Activated T-cell treated with anti-CD3 and anti-CD28 coated beads for 4 hours (primary cell): ENCODE results near the gene EHMT2.
A peak's percentile ranks its signal among the peaks of the same experiment; 100 is the strongest.
"Not testable (repeated sequence)": the region's sequence is repeated elsewhere in the genome, so short reads cannot be mapped to it uniquely, and the experiment has no call there.

Source experiments
- DNase-seq: peaks from one replicate; pipeline ENCODE4 v3.0.0-alpha.2; 2020

The EHMT2 gene

DNA sequence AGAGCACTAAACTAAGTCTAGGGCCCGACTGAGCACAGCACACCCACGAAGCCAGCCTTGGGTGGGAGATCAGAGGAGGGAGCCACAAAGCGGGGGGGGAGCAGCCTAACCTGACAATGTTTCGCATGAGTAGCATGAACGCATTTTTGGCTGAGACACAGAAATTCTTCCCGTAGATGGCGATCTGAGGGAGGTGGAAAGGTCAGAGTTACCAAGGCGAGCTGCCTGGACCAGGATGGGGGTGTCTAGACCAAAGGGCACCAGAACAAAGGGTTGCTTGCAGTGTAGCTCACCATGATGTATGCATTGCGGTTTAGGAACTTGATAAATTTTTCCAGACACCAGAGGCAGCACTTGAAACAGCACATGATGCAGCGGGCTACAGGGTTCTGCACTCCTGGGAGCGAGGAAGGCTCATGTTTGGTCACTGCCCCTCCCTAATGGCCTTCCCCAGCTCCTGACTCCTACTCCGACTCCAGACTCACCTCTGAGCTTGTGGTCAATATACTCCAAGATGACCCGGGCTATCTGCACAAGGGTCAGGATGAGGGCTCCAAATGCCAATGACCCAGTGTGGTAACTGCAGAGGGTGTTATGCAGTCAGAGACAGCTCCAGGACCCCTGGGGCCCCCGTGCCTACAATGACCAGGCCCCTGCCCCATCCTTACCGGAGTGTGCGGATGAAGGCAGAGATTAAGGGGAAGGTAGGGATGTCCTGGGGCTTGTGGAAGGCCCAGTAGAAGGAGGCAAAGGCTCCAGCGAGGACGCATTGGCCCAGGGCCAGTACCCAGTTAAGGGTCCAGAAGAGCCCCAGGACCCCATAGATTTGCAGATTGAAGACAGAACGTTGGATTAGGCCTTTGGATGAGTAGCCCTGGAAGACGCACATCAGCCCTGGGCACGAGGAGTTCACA is 32.0 kb downstream of the EHMT2 start:
- DNase-seq, result no peak

DNA sequence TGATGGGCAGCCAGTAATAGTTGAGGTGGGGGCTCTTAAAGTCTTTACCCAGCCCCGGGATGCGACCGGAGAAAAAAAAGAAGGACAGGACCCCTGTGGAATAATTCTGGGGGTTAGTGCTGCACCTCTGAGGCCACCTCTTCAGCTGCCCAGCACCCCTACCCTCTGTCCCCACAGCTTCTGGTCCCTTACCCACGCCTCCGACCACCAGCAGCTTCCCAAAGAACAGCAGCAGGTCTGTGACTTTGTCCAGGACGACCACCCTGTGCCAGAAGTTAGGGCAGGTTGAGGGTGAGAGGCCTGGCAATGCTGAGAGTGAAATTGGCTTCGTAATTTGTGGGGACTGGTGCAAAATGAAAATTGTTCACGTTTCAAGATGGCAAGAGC is 32.7 kb downstream of the EHMT2 start:
- DNase-seq, result no peak

DNA sequence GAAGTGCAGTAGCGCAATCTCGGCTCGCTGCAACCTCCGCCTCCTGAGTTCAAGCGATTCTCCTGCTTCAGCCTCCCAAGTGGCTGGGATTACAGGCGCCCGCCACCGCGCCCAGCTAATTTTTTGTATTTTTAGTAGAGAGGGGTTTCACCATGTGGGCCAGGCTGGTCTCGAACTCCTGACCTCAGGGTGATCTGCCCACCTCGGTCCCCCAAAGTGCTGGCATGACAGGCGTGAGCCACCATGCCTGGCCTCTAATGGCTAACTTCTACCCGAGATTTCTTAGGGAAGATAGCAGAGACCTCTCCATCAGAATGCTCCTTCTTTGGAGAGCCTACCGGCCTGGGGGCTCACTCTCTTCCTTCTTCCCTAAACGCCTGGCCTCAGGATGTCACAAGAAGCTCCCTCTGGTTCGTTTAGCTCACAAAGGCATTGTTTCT is 33.4 kb downstream of the EHMT2 start:
- not testable (repeated sequence) for DNase-seq

DNA sequence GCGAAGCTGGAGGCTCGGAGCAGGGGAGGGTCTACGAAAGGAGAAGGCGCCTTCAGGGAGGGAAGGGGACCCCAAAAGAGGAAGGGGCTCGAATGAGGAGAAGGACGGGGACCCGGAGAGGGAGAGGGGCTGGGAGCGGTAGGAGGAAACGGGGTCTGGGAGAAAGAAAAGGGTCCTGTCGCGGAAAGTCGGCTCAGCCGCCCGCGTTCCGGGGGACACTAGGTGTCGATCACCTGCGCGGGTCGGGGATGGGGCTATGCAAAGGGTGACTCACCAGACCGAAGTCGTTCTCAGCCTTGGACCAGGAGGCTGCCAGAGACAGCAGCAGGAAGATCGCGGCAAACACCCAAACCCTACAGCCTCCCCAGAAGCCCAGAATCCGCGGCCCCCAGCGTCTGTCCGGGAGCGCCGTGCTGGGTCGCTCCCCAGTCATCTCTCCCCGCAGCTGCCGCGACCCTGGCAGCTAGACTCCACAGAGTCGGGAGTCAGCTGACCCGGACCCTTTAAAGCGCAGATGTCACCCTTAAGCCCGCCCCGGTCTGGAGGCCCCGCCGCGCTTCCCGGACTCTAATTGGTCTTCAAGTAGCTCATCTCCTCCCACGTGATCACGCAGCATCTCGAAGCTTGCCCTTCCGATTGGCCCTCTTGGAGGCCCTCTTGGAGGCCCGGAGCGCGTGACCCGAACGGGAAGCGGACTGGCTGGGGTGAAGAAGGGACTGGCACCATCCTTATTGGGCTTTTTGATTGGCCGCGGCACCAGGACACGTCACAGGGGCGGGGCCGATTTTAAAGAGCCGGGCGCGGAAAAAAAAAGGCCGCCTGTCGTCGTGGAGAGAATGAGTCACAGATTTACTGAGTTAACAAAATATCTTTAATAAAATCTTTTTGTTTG is 34.9 kb downstream of the EHMT2 start, which contains the start of gene NEU1:
Gene NEU1, minus strand, starts transcription at position 478 of the 892 bp plus-strand sequence. Its CDS starts 45 bp downstream, at position 433.
- peak; percentile 98 for DNase-seq

DNA sequence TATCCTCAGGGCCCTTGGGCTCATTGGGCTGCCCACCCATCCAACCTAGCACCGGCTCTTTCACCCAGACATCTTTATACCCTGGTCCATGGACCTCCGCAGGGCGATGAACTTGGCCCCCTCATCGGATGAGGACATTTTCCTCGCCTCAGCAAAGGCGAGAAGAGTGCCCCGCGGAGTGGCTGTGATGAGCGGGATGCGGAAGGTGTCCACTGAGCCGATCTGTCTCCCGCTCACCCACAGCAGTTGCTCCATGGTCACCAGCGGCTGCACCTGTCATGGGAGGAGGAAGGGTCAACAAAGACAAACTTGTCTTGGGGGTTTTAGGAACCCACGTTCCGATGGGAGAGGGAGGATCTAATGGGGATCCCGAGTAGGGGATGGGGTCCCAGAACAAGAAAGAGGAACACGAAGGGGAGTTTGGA is 35.6 kb downstream of the EHMT2 start:
- DNase-seq, result no peak

DNA sequence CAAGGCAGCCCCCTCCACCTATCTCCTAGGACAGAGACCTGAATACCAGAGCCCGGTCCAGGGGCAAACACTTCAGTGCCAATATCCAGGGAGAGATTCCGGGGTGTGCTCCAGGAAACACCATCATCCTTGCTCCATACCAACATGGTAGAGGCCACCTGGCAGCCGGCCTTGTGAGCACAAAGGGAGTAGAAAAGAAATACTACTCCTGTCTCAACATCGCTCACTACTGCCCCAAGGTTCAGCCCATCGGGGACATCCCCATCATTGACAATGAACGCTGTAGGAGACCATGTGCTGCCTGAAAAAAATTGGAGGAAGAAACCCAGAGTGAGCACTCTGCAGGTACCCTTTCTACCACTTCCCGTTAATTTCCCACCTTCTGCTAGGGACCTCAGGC is 36.3 kb downstream of the EHMT2 start:
- DNase-seq, result no peak

DNA sequence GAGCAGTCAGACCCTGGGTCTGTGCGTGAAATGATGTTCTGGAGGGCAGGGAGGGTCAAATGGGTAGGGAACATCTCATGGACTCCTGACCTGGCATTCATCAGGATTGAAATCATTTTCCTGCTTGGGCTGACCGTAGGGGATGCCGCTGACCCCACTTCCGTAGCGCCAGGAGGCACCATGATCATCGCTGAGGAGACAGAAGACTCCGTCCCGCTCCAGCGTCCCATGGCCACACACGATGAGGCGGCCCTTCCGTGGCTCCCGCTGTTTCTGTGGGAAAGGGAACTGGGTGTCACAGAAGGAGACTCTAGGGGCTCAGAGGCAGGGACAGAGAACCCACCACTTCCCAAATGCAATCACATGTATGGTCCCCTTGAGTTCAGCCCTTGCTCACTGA is 37.1 kb downstream of the EHMT2 start:
- DNase-seq, result no peak

DNA sequence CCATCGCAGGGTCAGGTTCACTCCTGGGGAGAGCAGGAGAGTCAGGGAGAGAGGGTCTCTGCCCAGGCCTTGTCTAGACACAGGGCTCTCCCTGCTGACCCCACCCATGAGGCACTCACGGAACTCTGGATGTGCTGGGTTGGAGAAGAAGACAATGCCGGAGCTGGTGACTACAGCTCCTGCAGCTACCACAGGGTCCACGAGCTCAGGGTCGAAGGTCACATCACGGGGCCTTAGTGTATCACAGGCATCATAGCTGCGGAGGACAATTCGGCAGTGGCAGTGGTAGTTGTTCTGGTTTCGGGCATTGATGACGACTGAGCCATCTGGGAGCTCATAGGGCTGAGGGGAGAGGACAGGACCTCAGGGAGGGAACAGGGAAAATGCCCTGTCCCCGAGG is 37.6 kb downstream of the EHMT2 start:
- DNase-seq, result no peak

DNA sequence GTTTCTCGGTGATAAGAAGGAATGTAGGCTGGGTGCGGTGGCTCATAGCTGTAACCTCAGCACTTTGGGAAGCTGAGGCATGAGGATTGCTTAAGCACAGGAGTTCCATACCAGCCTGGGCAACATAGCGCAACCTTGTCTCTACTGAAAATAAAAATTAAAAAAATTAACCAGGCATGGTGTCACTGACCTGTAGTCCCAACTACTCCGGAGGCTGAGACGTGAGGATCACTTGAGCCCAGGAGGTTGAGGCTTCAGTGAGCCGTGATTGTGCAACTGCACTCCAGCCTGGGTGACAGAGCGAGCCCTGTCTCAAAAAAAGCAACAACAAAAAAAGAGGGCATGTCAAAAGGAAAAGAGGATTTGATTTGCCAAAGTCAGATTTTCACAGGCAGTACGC is 38.8 kb downstream of the EHMT2 start:
- DNase-seq, result no peak

DNA sequence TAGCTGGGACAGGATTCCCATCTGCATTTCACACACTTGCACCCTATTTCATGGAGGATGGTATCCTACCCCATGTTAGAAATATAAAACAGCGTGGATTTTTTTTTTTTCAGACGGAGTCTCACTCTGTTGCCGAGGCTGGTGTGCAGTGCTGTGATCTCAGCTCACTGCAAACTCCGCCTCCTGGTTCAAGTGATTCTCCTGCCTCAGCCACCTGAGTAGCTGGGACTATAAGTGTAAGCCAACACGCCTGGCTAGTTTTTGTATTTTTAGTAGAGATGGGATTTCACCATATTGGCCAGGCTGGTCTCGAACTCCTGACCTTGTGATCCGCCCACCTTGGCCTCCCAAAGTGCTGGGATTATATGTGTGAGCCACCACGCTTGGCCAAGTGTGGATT is 39.7 kb downstream of the EHMT2 start:
- not testable (repeated sequence) for DNase-seq

DNA sequence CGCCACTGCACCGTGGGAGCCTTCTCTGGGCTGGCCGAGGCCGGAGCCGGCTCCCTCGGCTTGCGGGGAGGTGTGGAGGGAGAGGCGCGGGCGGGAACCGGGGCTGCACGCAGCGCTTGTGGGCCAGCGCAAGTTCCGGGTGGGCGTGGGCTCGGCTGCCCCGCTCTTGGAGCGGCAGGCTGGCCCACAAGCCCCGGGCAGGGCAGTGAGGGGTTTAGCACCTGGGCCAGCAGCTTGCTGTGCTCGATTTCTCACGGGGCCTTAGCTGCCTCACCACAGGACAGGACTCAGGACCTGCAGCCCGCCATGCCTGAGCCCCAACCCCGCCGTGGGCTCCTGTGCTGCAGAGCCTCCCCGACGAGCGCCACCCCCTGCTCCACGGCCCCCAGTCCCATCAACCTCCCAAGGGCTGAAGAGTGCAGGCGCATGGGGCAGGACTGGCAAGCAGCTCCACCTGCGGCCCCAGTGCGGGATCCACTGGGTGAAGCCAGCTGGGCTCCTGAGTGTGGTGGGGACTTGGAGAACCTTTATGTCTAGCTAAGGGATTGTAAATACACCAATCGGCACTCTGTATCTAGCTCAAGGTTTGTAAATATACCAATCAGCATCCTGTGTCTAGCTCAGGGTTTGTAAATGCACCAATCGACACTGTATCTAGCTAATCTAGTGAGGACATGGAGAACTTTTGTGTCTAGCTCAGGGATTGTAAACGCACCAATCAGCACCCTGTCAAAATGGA is 45.3 kb downstream of the EHMT2 start:
- not testable (repeated sequence) for DNase-seq

DNA sequence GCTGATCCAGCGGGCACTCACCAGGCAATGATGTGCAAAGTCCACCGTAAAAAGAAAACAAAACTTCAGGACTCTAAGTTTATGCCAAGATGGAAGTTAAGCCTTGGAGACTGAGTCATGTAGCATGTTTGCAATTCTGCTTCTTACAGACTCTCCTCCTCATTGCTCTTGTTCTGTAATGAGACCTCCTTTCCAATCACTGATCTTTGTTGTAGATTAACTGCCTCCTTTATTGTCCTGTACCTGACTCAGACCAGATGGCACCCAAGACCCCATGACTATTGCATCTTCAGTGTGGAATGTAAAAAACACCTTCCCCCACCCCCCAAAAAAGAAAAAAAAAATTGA is 46.0 kb downstream of the EHMT2 start:
- no peak for DNase-seq

DNA sequence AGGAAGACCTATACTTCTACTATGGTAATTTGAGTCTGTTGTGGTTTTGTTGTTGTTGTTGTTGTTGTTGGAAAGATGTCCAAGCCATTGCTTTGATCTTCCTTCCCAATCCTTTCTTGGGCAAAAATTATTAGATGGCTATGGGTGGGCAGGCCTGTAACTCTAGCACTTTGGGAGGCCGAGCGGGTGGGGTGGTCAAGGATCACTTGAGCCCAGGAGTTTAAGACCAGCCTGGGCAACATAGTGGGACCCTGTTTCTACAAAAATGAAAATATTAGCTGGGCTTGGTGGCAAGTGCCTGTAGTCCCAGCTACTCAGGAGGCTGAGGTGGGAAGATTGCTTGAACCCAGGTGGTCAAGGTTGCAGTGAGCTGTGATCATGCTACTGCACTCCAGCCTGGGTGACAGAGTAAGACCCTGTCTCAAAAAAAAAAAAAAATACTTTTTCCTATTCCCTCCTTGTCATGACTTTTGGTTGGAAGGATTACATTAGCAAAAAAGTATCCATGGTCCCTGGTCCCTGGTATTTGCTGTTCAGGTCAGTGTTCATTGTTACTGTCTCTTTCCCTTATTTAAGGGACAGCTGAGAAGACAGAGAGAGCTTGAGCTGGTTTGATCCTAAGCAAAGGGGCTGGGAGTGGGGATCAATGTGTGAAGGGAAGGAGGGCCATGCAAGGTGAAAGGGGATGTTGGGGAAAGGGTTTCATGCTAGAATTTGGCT is 46.6 kb downstream of the EHMT2 start:
- DNase-seq, result no peak

DNA sequence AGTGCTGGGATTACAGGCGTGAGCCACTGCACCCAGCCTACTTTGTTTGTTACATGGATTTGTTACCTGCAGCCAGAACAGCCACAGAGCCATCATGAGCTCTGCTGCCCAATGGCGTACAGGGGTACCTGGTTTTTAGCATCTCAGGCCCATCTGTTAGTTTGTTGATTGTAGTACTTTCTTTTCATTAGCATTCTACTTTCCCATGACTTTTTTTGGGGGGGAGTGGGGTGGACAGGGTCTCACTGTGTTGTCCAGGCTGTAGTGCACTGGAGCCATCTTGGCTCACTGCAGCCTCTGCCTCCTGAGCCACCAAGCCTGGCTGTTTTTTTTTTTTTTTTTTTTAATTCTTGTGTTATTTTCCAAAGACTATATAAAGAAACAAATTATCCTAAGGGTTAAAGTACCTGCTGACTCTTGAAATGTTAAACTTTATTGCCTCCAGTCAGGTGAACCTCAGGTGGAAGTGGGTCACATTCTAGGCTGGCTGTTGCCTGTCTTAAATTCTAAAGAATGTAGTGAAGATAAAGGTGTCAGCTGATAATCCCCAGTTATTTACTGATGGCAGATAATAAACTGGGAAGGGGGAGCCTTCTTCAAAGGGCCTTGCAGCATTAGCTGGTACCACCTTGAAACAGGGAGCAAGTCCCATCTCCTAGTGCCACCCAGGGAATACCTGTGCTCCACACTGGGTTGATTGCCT is 50.1 kb downstream of the EHMT2 start:
- DNase-seq, result no peak

DNA sequence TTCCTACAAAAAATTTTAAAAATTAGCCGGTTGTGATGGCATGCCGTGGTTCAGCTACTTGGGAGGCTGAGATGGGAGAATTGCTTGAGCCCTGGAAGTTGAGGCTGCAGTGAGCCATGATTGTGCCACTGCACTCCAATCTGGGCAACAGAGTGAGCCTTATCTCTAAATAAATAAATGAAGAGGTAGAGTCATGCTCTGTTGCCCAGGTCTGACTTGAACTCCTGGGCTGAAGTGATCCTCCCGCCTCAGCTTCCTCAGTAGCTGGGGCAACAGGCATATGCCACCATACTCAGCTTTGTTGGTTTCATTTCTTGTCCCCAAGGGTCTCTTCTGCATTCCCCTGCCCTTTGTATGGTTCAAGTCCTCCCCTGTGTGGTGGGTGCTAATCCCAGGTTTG is 53.0 kb downstream of the EHMT2 start:
- no peak for DNase-seq

DNA sequence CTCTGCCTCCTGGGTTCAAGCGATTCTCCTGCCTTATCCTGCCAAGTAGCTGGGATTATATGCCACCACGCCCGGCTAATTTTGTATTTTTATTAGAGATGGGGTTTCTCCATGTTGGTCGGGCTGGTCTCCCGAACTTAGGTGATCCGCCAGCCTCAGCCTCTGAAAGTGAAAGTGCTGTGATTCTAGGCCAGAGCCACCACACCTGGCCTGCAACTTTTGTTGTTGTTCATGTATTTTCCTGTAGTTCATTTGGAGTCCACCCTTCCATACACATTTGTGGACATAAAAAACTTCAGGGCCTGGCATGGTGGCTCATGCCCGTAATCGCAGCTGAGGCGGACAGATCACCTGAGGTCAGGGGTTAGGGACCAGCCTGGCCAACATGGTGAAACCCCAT is 55.4 kb downstream of the EHMT2 start:
- no peak for DNase-seq

DNA sequence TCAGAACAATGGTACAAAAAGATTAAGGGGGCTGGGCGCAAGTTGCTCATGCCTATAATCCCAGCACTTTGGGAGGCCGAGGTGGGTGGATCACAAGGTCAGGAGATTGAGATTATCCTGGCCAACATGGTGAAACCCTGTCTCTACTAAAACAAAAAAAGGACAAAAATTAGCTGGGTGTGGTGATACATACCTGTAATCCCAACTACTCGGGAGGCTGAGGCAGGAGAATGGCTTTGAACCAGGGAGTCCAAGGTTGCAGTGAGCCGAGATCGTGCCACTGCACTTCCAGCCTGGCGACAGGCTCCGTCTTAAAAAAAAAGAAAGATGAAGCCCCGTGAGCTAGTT is 57.7 kb downstream of the EHMT2 start:
- DNase-seq, result not testable (repeated sequence)

DNA sequence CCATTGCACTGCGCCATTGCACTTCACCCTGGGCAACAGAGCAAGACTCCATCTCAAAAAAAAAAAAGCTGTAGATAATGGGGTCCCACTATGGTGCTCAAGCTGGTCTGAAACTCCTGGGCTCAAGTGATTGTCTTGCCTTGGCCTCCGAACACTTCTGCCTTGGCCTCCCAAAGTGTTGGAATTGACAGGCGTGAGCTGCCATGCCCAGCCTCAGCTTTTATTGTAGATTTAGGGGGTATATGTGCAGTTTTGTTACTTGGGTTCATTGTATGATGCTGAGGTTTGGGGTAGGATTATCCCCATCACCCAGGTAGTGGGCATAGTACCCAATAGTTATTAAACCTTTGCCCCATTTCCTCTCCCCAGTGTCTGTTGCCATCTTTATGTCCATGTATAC is 58.5 kb downstream of the EHMT2 start:
- no peak for DNase-seq

DNA sequence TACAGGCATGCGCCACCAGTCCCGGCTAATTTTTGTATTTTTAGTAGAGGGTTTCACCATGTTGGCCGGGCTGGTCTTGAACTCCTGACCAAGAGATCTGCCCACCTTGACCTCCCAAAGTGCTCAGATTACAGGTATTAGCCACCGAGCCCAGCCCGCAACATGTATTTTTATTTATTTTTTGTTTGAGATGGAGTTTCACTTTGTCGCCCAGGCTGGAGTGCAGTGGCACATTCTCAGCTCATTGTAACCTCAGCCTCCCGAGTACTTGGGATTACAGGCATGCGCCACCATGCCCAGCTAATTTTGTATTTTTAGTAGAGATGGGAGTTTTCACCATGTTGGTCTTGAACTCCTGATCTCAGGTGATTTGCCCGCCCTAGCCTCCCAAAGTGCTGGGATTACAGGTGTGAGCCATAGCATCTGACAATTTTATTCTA is 59.4 kb downstream of the EHMT2 start:
- not testable (repeated sequence) for DNase-seq

DNA sequence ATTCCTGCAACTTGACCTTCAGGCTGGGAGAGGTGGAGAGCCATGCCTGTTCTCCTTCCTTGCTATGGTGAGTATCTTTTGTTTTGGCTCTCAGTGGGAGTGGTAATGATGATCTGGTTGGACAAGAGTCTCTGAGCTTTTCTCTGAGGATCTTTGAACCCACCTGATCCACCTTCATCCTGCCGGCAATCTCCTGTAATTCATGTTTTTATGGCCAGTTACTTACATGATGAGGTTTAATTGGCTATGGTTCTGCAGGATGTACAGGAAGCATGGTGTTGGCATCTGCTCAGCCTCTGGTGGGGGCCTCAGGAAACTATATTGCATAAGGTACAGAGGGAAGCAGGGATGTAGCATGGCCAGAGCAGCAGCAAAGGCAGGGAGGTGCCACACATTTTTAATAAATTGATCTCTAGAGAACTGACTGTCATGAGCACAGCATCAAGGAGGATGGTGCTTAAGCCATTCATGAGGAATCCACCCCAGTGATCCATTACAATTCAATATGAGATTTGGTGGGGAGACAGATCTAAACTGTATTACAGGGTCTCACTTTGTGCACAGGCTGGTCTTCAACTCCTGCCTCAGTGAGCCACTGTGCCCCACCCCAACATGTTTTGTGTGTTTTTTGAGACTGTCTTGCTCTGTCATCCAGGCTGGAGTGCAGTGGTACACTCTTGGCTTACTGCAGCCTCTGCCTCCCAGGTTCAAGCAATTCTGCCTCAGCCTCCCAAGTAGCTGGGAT is 60.0 kb downstream of the EHMT2 start:
- no peak for DNase-seq
